HG03025 (cell line): ENCODE measurements around the gene MINDY4.

ENCODE experiments used
- ATAC-seq: cut with Tn5 transposase; IDR thresholded peaks from one replicate; pipeline ENCODE4 v1.9.1; 2021; ENCODE audit warnings: mild to moderate bottlenecking, moderate library complexity; ENCODE audit not compliant: unreplicated experiment, low FRiP score

The MINDY4 gene

GRCh38 chr7:30937416-30937815, 166.2 kb downstream of the MINDY4 start:
- ATAC-seq = no peak

GRCh38 chr7:30938435-30939316, 167.5 kb downstream of the MINDY4 start:
- peak; percentile 81 for ATAC-seq

GRCh38 chr7:30941582-30942323, 170.5 kb downstream of the MINDY4 start:
- no peak for ATAC-seq
